Measurements from ENCODE around the gene LYZ.

Gene LYZ

GRCh38 chr12:69328426-69328825 is 19.8 kb upstream of the LYZ start:
- no peaks in the 10 kb centered on the region for H3K36me3 ChIP-seq (ENCODE audit: control insufficient read depth in 5 of 5, insufficient read depth in 5 of 5, low read length in 5 of 5)
- H3K4me3 ChIP-seq (ENCODE audit: low read depth in 1 of 5, low read length in 5 of 5) = no peak overlapping the region
- no peaks in the 10 kb centered on the region for H3K9me3 ChIP-seq (ENCODE audit: control insufficient read depth in 5 of 5, low read length in 5 of 5)
- H3K27ac ChIP-seq (ENCODE audit: low read depth, low read length) = no peak overlapping the region
- H3K9ac ChIP-seq (ENCODE audit: low read length in 5 of 5) = no peak overlapping the region
- no peaks in the 10 kb centered on the region for H3K27me3 ChIP-seq (ENCODE audit: control insufficient read depth in 5 of 5, insufficient read depth in 4 of 5, low read length in 5 of 5)
- peaks cover 0 to 14% (median 11%) of the 10 kb centered on the region in 5 donors for H3K4me1 ChIP-seq (ENCODE audit: control insufficient read depth in 5 of 5, insufficient read depth in 5 of 5, low read length in 5 of 5)

GRCh38 chr12:69329669-69330428 is 18.3 kb upstream of the LYZ start:
- Histone ChIP-seq H3K36me3 (ENCODE audit: control insufficient read depth in 5 of 5, insufficient read depth in 5 of 5, low read length in 5 of 5) (no peaks in the 10 kb centered on the region), H3K9me3 (ENCODE audit: control insufficient read depth in 5 of 5, low read length in 5 of 5) (no peaks in the 10 kb centered on the region), H3K4me3 (ENCODE audit: low read depth in 1 of 5, low read length in 5 of 5) (peak overlapping the region in 1 of 5 donors; percentile 32), H3K27ac (ENCODE audit: low read depth, low read length) (no peak overlapping the region), H3K4me1 (ENCODE audit: control insufficient read depth in 5 of 5, insufficient read depth in 5 of 5, low read length in 5 of 5) (peaks cover 0 to 14% (median 11%) of the 10 kb centered on the region in 5 donors), H3K27me3 (ENCODE audit: control insufficient read depth in 5 of 5, insufficient read depth in 4 of 5, low read length in 5 of 5) (peaks cover 0 to 3% (median 0%) of the 10 kb centered on the region in 5 donors), H3K9ac (ENCODE audit: low read length in 5 of 5) (peak overlapping the region in 1 of 5 donors; percentile 20)

GRCh38 chr12:69330475-69331473 is 17.4 kb upstream of the LYZ start:
- Histone ChIP-seq H3K27ac (ENCODE audit: low read depth, low read length) (no peak overlapping the region), H3K4me1 (ENCODE audit: control insufficient read depth in 5 of 5, insufficient read depth in 5 of 5, low read length in 5 of 5) (peaks cover 0 to 14% (median 11%) of the 10 kb centered on the region in 5 donors), H3K9me3 (ENCODE audit: control insufficient read depth in 5 of 5, low read length in 5 of 5) (no peaks in the 10 kb centered on the region), H3K27me3 (ENCODE audit: control insufficient read depth in 5 of 5, insufficient read depth in 4 of 5, low read length in 5 of 5) (peaks cover 0 to 3% (median 0%) of the 10 kb centered on the region in 5 donors), H3K4me3 (ENCODE audit: low read depth in 1 of 5, low read length in 5 of 5) (peak overlapping the region; percentile 47 to 85 (median 69)), H3K9ac (ENCODE audit: low read length in 5 of 5) (peak overlapping the region in 4 of 5 donors; percentile 1 to 72 (median 46)), H3K36me3 (ENCODE audit: control insufficient read depth in 5 of 5, insufficient read depth in 5 of 5, low read length in 5 of 5) (no peaks in the 10 kb centered on the region)

GRCh38 chr12:69331519-69331908 is 16.7 kb upstream of the LYZ start:
- H3K4me3 ChIP-seq (ENCODE audit: low read depth in 1 of 5, low read length in 5 of 5) = peak overlapping the region; percentile 47 to 85 (median 69)
- peaks cover 0 to 3% (median 0%) of the 10 kb centered on the region in 5 donors for H3K27me3 ChIP-seq (ENCODE audit: control insufficient read depth in 5 of 5, insufficient read depth in 4 of 5, low read length in 5 of 5)
- no peak overlapping the region for H3K27ac ChIP-seq (ENCODE audit: low read depth, low read length)
- peak overlapping the region in 4 of 5 donors; percentile 1 to 72 (median 46) for H3K9ac ChIP-seq (ENCODE audit: low read length in 5 of 5)
- H3K36me3 ChIP-seq (ENCODE audit: control insufficient read depth in 5 of 5, insufficient read depth in 5 of 5, low read length in 5 of 5) = no peaks in the 10 kb centered on the region
- H3K9me3 ChIP-seq (ENCODE audit: control insufficient read depth in 5 of 5, low read length in 5 of 5) = no peaks in the 10 kb centered on the region
- peaks cover 0 to 14% (median 11%) of the 10 kb centered on the region in 5 donors for H3K4me1 ChIP-seq (ENCODE audit: control insufficient read depth in 5 of 5, insufficient read depth in 5 of 5, low read length in 5 of 5)

- H3K9ac ChIP-seq (ENCODE audit: low read length in 5 of 5) = peak overlapping the region in 1 of 5 donors; percentile 72
- H3K36me3 ChIP-seq (ENCODE audit: control insufficient read depth in 5 of 5, insufficient read depth in 5 of 5, low read length in 5 of 5) = no peaks in the 10 kb centered on the region
- H3K4me3 ChIP-seq (ENCODE audit: low read depth in 1 of 5, low read length in 5 of 5) = peak overlapping the region; percentile 47 to 85 (median 69)
- no peaks in the 10 kb centered on the region for H3K9me3 ChIP-seq (ENCODE audit: control insufficient read depth in 5 of 5, low read length in 5 of 5)
- peaks cover 0 to 3% (median 0%) of the 10 kb centered on the region in 5 donors for H3K27me3 ChIP-seq (ENCODE audit: control insufficient read depth in 5 of 5, insufficient read depth in 4 of 5, low read length in 5 of 5)
- H3K4me1 ChIP-seq (ENCODE audit: control insufficient read depth in 5 of 5, insufficient read depth in 5 of 5, low read length in 5 of 5) = peaks cover 0 to 14% (median 11%) of the 10 kb centered on the region in 5 donors
- no peak overlapping the region for H3K27ac ChIP-seq (ENCODE audit: low read depth, low read length)
Observed at GRCh38 chr12:69331909-69332684, 16.1 kb upstream of the LYZ start.

GRCh38 chr12:69332815-69333358 is 15.3 kb upstream of the LYZ start:
- Histone ChIP-seq H3K4me1 (ENCODE audit: control insufficient read depth in 5 of 5, insufficient read depth in 5 of 5, low read length in 5 of 5) (peaks cover 0 to 17% (median 11%) of the 10 kb centered on the region in 5 donors), H3K9ac (ENCODE audit: low read length in 5 of 5) (no peak overlapping the region), H3K27ac (ENCODE audit: low read depth, low read length) (no peak overlapping the region), H3K36me3 (ENCODE audit: control insufficient read depth in 5 of 5, insufficient read depth in 5 of 5, low read length in 5 of 5) (no peaks in the 10 kb centered on the region), H3K4me3 (ENCODE audit: low read depth in 1 of 5, low read length in 5 of 5) (no peak overlapping the region), H3K27me3 (ENCODE audit: control insufficient read depth in 5 of 5, insufficient read depth in 4 of 5, low read length in 5 of 5) (peaks cover 0 to 3% (median 0%) of the 10 kb centered on the region in 5 donors), H3K9me3 (ENCODE audit: control insufficient read depth in 5 of 5, low read length in 5 of 5) (no peaks in the 10 kb centered on the region)

- no peaks in the 10 kb centered on the region for H3K9me3 ChIP-seq (ENCODE audit: control insufficient read depth in 5 of 5, low read length in 5 of 5)
- H3K4me1 ChIP-seq (ENCODE audit: control insufficient read depth in 5 of 5, insufficient read depth in 5 of 5, low read length in 5 of 5) = peaks cover 0 to 17% (median 12%) of the 10 kb centered on the region in 5 donors
- no peak overlapping the region for H3K27ac ChIP-seq (ENCODE audit: low read depth, low read length)
- no peak overlapping the region for H3K4me3 ChIP-seq (ENCODE audit: low read depth in 1 of 5, low read length in 5 of 5)
- H3K27me3 ChIP-seq (ENCODE audit: control insufficient read depth in 5 of 5, insufficient read depth in 4 of 5, low read length in 5 of 5) = peaks cover 0 to 3% (median 0%) of the 10 kb centered on the region in 5 donors
- no peak overlapping the region for H3K9ac ChIP-seq (ENCODE audit: low read length in 5 of 5)
- no peaks in the 10 kb centered on the region for H3K36me3 ChIP-seq (ENCODE audit: control insufficient read depth in 5 of 5, insufficient read depth in 5 of 5, low read length in 5 of 5)
Observed at GRCh38 chr12:69334158-69334557, 14.0 kb upstream of the LYZ start.

GRCh38 chr12:69337311-69338090 is 10.7 kb upstream of the LYZ start:
- H3K9me3 ChIP-seq (ENCODE audit: control insufficient read depth in 5 of 5, low read length in 5 of 5) = no peaks in the 10 kb centered on the region
- no peak overlapping the region for H3K27ac ChIP-seq (ENCODE audit: low read depth, low read length)
- no peak overlapping the region for H3K4me3 ChIP-seq (ENCODE audit: low read depth in 1 of 5, low read length in 5 of 5)
- no peaks in the 10 kb centered on the region for H3K36me3 ChIP-seq (ENCODE audit: control insufficient read depth in 5 of 5, insufficient read depth in 5 of 5, low read length in 5 of 5)
- H3K9ac ChIP-seq (ENCODE audit: low read length in 5 of 5) = no peak overlapping the region
- H3K27me3 ChIP-seq (ENCODE audit: control insufficient read depth in 5 of 5, insufficient read depth in 4 of 5, low read length in 5 of 5) = peaks cover 0 to 5% (median 0%) of the 10 kb centered on the region in 5 donors
- H3K4me1 ChIP-seq (ENCODE audit: control insufficient read depth in 5 of 5, insufficient read depth in 5 of 5, low read length in 5 of 5) = peaks cover 0 to 8% (median 0%) of the 10 kb centered on the region in 5 donors

Measured in subcutaneous abdominal adipose tissue (tissue), 5 donors.